AG04449 (cell line): ENCODE measurements around the gene LRTM2.

Experiments used
- CTCF ChIA-PET: fragments of 350-600 bp; formaldehyde crosslinking; extraction: SDS; loops from one replicate; lab custom pipeline; 2021; ENCODE audit warnings: antibody characterized with exemption; lab: Yijun Ruan, JAX
- POLR2A ChIA-PET: fragments of 400-600, 350-600 bp; formaldehyde crosslinking; extraction: SDS; loops from one replicate; lab custom pipeline; 2020; ENCODE audit warnings: antibody characterized with exemption, inconsistent platforms; lab: Yijun Ruan, JAX
- DNase-seq: peaks from one replicate; pipeline ENCODE4 v3.0.0-alpha.2; 2010; ENCODE audit warnings: low read depth, low spot score
- H3K4me3 ChIP-seq: 2 replicates; pipeline ENCODE4 v1.5.1; 2011; ENCODE audit warnings: low read depth, mild to moderate bottlenecking, control low read depth, low read length
- CTCF ChIP-seq: IDR thresholded peaks from one replicate; pipeline ENCODE4 v1.5.1; 2011; ENCODE audit warnings: mild to moderate bottlenecking, moderate library complexity, low read length, control low read depth, inconsistent platforms; ENCODE audit not compliant: insufficient read depth; ENCODE audit errors: missing control alignments

LRTM2 gene

GRCh38 chr12:1820191-1820895, at the start of gene LRTM2:
Gene LRTM2 (plus strand): TSS chr12:1820565. CDS start chr12:1828149, 7,584 bp downstream.
- POLR2A ChIA-PET = no interaction called here
- CTCF ChIA-PET = no interaction called here
- no peak for TF ChIP-seq CTCF
- no peak for DNase-seq
- H3K4me3 ChIP-seq = no peak within 1 kb of the TSS

- no peak for DNase-seq
- POLR2A ChIA-PET = no interaction called here
- no peak overlapping the region for H3K4me3 ChIP-seq
- TF ChIP-seq CTCF = no peak
- CTCF ChIA-PET = interaction anchor here (0.7 to 2.6 kb wide), 3 partner anchors 16 to 166 kb away, joined by 3 to 16 read pairs (median 4); no protein-coding TSS in a partner anchor
Measured at GRCh38 chr12:1773937-1774655, 46.3 kb upstream of the LRTM2 start.

- no peak for TF ChIP-seq CTCF
- ChIA-PET CTCF (interaction anchor here (1.0 to 2.6 kb wide), 5 partner anchors 14 to 164 kb away, joined by 3 to 16 read pairs (median 5); no protein-coding TSS in a partner anchor), POLR2A (interaction anchor here (0.9 kb wide), 1 partner anchor 86 kb away, joined by 4 read pairs; the partner anchor contains the start of gene ADIPOR2)
- peak; percentile 12 for DNase-seq
- H3K4me3 ChIP-seq = no peak overlapping the region
Measured at GRCh38 chr12:1776170-1776921, 44.0 kb upstream of the LRTM2 start.

GRCh38 chr12:1777798-1778197, 42.6 kb upstream of the LRTM2 start:
- ChIA-PET POLR2A (no interaction called here), CTCF (interaction anchor here (1.0 kb wide), 2 partner anchors 13 to 162 kb away, joined by 3 read pairs; no protein-coding TSS in a partner anchor)
- H3K4me3 ChIP-seq = no peak overlapping the region
- no peak for TF ChIP-seq CTCF
- peak; percentile 42 for DNase-seq

- no peak for DNase-seq
- ChIA-PET CTCF (interaction anchor here (2.0 to 2.1 kb wide), 2 partner anchors 12 to 145 kb away, joined by 8 to 9 read pairs; no protein-coding TSS in a partner anchor), POLR2A (no interaction called here)
- H3K4me3 ChIP-seq = no peak overlapping the region
- TF ChIP-seq CTCF = no peak
Measured at GRCh38 chr12:1778911-1779310, 41.5 kb upstream of the LRTM2 start.
